Neural progenitor cell (in vitro differentiated cells): Measurements from ENCODE around the gene CCR7.

Experiments
- CTCF ChIP-seq: fragments of 200-600 bp; sonication (generic); IDR thresholded peaks from 2 replicates; pipeline ENCODE4 v1.5.1; 2017; ENCODE audit warnings: antibody characterized with exemption, mild to moderate bottlenecking
- EZH2 ChIP-seq: fragments of 200-600 bp; sonication (generic); IDR thresholded peaks from 2 replicates; pipeline ENCODE4 v1.6.1; 2017; ENCODE audit warnings: antibody characterized with exemption, mild to moderate bottlenecking, moderate library complexity
- EZH2phosphoT487 ChIP-seq: fragments of 200-600 bp; sonication (generic); IDR thresholded peaks from 2 replicates; pipeline ENCODE4 v1.6.1; 2017; ENCODE audit warnings: antibody characterized with exemption

- no peak for TF ChIP-seq EZH2
- TF ChIP-seq CTCF: no peak
- no peak for TF ChIP-seq EZH2phosphoT487
Observed at GRCh38 chr17:40538936-40539705, 26.2 kb downstream of the CCR7 start.
